Measurements from ENCODE around the gene ARL5A.

The ARL5A gene

DNA sequence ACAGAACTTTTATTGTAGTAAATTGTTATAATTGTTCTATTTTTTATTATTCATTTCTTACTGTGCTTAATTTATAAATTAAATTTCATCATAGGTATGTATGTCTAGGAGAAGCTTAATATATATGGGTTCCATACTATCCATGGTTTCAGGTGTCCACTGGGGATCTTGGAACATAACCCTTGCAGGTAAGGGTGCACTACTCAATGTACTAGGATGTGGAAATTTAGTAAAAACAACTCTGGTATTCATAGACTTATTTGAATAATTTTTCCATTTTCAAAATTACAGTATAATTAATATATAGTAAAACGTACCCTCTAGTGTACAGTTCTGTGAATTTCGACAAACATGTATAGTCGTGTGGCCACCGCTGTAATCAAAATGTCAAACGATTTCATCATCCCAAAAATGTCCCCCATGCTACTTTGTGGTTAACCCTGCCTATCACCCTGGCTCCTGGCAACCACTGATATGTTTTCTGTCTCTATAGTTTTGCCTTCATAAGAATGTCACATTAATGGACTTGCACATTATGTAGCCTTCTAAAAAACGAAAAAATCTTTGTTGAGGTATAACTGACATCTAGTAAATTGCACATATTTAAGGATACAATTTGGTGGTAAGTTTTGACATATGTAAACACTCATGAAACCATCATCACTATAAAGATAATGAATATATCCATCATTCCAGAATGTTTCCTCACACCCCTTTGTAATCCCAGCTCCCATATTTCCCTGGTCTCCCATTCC lies 45.7 kb downstream of the ARL5A start:
- no peak for TF ChIP-seq EGR1 (IDR thresholded peaks at IDR 0.05)
- no peak for TF ChIP-seq USF1 (IDR thresholded peaks at IDR 0.05)
- TF ChIP-seq TAF1 (IDR thresholded peaks at IDR 0.05; ENCODE audit: low read depth) = no peak
- TF ChIP-seq NFIC (IDR thresholded peaks at IDR 0.05) = no peak
- TF ChIP-seq CEBPB (IDR thresholded peaks at IDR 0.05) = no peak

GRCh38 chr2:151781642-151782041 lies 46.6 kb downstream of the ARL5A start:
- no peak for TF ChIP-seq TCF12 (IDR thresholded peaks at IDR 0.05; ENCODE audit: low read depth)
- no peak for TF ChIP-seq ZBTB7A (IDR thresholded peaks at IDR 0.05; ENCODE audit: low read depth)
- no peak for TF ChIP-seq NFIC (IDR thresholded peaks at IDR 0.05)
- no peak for TF ChIP-seq YY1 (IDR thresholded peaks at IDR 0.05; ENCODE audit: low read depth)

DNA sequence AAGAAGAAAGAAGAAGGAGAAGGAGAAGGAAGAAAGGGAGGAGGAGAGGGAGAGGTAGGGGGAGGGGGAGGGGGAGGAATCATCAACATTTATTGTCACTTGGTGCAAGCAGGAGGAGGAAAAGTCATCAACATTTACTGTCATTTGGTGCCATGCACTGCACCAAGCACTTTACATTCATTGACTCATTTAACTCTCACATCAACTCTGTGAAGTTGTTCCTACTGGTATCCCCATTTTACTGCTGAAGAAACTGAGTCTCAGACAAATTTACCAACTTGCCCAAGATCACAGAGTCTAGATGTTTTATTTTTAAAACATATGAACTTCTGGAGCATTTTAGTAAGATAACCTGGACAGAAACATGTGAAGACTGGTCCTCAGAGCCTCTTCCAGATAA lies 47.3 kb downstream of the ARL5A start:
- TF ChIP-seq RAD21 (IDR thresholded peaks at IDR 0.05; ENCODE audit: low read depth) (no peak), YY1 (IDR thresholded peaks at IDR 0.05; ENCODE audit: low read depth) (no peak)

DNA sequence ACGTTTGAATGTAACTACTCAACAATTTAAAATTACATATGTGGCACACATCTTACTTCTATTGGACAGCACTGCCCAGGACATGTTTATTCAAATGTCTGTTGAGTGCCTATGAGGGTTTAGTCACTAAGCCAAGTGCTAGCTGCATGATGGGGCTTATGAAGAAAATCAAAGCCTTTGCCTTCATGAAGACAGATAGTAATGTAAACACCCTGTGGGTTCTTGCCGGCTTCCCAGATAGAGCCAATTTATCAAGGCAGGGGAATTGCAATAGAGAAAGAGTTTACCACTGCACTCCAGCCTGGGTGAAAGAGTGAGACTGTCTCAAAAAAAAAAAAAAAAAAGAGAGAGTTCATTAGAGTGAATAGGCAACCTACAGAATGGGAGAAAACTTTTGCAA lies 50.3 kb downstream of the ARL5A start:
- TF ChIP-seq, protein P1, sequence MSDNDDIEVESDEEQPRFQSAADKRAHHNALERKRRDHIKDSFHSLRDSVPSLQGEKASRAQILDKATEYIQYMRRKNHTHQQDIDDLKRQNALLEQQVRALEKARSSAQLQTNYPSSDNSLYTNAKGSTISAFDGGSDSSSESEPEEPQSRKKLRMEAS (IDR thresholded peaks at IDR 0.05) = no peak
- TF ChIP-seq EP300 (IDR thresholded peaks at IDR 0.05; ENCODE audit: borderline replicate concordance) (no peak), ZBTB7A (IDR thresholded peaks at IDR 0.05; ENCODE audit: low read depth) (no peak), TCF12 (IDR thresholded peaks at IDR 0.05; ENCODE audit: low read depth) (no peak), FOXM1 (IDR thresholded peaks at IDR 0.05; ENCODE audit: borderline replicate concordance, low read depth) (no peak), USF1 (IDR thresholded peaks at IDR 0.05) (no peak), CEBPB (IDR thresholded peaks at IDR 0.05) (no peak), CREB1 (IDR thresholded peaks at IDR 0.05; ENCODE audit: low read depth) (no peak), TAF1 (IDR thresholded peaks at IDR 0.05; ENCODE audit: low read depth) (no peak), NFIC (IDR thresholded peaks at IDR 0.05) (no peak)
- TF ChIP-seq, protein P2, sequence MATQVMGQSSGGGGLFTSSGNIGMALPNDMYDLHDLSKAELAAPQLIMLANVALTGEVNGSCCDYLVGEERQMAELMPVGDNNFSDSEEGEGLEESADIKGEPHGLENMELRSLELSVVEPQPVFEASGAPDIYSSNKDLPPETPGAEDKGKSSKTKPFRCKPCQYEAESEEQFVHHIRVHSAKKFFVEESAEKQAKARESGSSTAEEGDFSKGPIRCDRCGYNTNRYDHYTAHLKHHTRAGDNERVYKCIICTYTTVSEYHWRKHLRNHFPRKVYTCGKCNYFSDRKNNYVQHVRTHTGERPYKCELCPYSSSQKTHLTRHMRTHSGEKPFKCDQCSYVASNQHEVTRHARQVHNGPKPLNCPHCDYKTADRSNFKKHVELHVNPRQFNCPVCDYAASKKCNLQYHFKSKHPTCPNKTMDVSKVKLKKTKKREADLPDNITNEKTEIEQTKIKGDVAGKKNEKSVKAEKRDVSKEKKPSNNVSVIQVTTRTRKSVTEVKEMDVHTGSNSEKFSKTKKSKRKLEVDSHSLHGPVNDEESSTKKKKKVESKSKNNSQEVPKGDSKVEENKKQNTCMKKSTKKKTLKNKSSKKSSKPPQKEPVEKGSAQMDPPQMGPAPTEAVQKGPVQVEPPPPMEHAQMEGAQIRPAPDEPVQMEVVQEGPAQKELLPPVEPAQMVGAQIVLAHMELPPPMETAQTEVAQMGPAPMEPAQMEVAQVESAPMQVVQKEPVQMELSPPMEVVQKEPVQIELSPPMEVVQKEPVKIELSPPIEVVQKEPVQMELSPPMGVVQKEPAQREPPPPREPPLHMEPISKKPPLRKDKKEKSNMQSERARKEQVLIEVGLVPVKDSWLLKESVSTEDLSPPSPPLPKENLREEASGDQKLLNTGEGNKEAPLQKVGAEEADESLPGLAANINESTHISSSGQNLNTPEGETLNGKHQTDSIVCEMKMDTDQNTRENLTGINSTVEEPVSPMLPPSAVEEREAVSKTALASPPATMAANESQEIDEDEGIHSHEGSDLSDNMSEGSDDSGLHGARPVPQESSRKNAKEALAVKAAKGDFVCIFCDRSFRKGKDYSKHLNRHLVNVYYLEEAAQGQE (IDR thresholded peaks at IDR 0.05; ENCODE audit: low read depth) = no peak

DNA sequence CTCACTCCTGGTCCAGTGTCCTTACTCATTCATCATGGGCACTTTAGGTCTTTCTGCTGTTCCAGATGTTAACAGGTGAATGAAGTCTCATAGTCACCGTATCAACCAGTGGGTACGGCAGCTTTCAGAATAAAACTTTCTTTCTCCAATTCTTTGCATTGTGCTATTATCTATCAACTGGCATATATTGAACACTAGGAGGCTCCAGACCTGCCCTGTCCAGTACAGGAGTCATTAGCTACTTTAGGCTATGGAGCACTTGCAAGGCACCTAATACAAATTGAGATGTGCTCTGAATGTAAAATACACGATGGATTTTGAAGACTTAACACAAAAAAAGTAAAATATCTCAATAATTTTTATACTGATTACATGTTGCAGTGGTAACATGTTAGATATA lies 50.7 kb downstream of the ARL5A start:
- TF ChIP-seq RAD21 (IDR thresholded peaks at IDR 0.05; ENCODE audit: low read depth) (peak; percentile 11; the same call in 1 of the 2 replicates), NFIC (IDR thresholded peaks at IDR 0.05) (no peak)

GRCh38 chr2:151776367-151776766 lies 51.9 kb downstream of the ARL5A start:
- TF ChIP-seq EP300 (IDR thresholded peaks at IDR 0.05; ENCODE audit: borderline replicate concordance) (no peak), NFIC (IDR thresholded peaks at IDR 0.05) (no peak), CREB1 (IDR thresholded peaks at IDR 0.05; ENCODE audit: low read depth) (no peak), TEAD4 (IDR thresholded peaks at IDR 0.05) (no peak), ZBTB7A (IDR thresholded peaks at IDR 0.05; ENCODE audit: low read depth) (no peak)
- TF ChIP-seq, protein P1 (IDR thresholded peaks at IDR 0.05) = no peak

DNA sequence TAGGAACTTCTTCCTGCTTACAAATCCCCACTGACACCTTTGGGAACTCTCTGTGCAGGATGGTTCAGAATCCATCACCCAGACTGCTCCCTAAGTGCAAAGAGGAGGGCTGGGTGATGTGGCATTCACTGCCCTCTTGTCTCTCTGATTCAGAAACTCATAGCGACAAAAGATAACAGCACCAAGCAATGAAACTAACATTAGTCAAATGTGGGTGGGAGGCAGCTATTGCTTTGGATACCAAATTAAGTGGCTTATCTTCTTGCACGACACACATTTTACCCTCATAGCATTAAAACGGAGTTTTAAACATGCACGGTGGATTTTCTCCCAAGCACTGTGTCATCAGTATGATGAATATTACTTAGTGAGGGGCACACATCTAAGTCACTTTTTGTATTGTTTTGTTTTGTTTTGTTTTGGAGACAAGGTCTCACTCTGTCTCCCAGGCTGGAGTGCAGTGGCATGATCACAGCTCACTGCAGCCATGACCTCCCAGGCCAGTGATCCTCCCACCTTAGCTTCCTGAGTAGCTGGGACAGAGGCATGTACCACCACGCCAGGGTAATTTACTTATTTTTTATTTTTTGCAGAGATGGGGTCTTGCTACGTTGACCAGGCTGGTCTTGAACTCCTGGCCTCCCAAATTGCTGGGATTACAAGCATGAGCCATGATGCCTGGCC lies 53.0 kb downstream of the ARL5A start:
- TF ChIP-seq CEBPB (IDR thresholded peaks at IDR 0.05) (no peak), USF1 (IDR thresholded peaks at IDR 0.05) (no peak), TCF12 (IDR thresholded peaks at IDR 0.05; ENCODE audit: low read depth) (no peak), TAF1 (IDR thresholded peaks at IDR 0.05; ENCODE audit: low read depth) (no peak), YY1 (IDR thresholded peaks at IDR 0.05; ENCODE audit: low read depth) (no peak), NFIC (IDR thresholded peaks at IDR 0.05) (no peak), EP300 (IDR thresholded peaks at IDR 0.05; ENCODE audit: borderline replicate concordance) (no peak)
- TF ChIP-seq, protein P1 (IDR thresholded peaks at IDR 0.05) = no peak

DNA sequence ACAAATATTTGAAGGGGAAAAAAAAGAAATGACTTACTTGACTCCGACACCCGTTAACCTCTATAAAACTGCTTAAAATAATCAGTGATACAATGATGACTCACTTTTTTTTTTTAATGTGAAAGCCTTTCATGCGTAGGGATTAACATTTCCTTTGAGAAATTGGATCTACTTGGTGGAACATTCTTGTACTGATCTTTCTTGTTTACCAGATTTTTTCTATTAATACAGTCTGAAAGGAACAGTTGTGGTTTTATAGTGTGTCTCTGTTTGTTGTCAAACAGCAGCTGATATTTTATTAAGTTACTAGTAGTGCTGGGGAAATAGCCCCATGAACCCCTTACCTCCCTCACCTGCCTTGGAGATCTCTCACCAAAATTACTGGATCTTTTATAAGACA lies 53.7 kb downstream of the ARL5A start:
- TF ChIP-seq EGR1 (IDR thresholded peaks at IDR 0.05) = no peak
- no peak for TF ChIP-seq CREB1 (IDR thresholded peaks at IDR 0.05; ENCODE audit: low read depth)
- TF ChIP-seq, protein P2 (IDR thresholded peaks at IDR 0.05; ENCODE audit: low read depth) = no peak
- no peak for TF ChIP-seq TEAD4 (IDR thresholded peaks at IDR 0.05)
- TF ChIP-seq NFIC (IDR thresholded peaks at IDR 0.05) = no peak
- TF ChIP-seq EP300 (IDR thresholded peaks at IDR 0.05; ENCODE audit: borderline replicate concordance) = no peak
- TF ChIP-seq YY1 (IDR thresholded peaks at IDR 0.05; ENCODE audit: low read depth) = no peak
- TF ChIP-seq RAD21 (IDR thresholded peaks at IDR 0.05; ENCODE audit: low read depth) = no peak
- TF ChIP-seq USF1 (IDR thresholded peaks at IDR 0.05) = no peak
- no peak for TF ChIP-seq ZBTB7A (IDR thresholded peaks at IDR 0.05; ENCODE audit: low read depth)
